Psoas muscle (tissue), 8 donors: ENCODE measurements around the gene ALDH1A1. TPM values are rescaled to one million over a fixed set of nuclear protein-coding genes. Genes with fewer than 3 reads are reported as not detected.

Experiments
- ATAC-seq, 4 donors: fragments of 200-7000 bp; cut with Tn5 transposase; one replicate each; pipeline ENCODE4 v1.9.1; 2020; ENCODE audit warnings: moderate library complexity in 3 of 4, mild to moderate bottlenecking in 2 of 4
- DNase-seq, 2 donors: peaks; one replicate each; pipeline ENCODE4 v3.0.0-alpha.2; 2020
- H3K27ac ChIP-seq: fragments of 200-600 bp; one replicate; pipeline ENCODE4 v1.8.0; 2022
- H3K27me3 ChIP-seq, 3 donors: fragments of 200-600 bp in 1 of 3; one replicate each; pipeline versions ENCODE4 v1.6.1 to v1.8.0; 2013 to 2022; ENCODE audit warnings: low read length in 2 of 3, mild to moderate bottlenecking in 2 of 3, moderate library complexity in 1 of 3; ENCODE audit not compliant: insufficient read depth in 3 of 3
- H3K36me3 ChIP-seq, 2 donors: fragments of 200-600 bp in 1 of 2; one replicate each; pipeline versions ENCODE4 v1.6.1 to v1.8.0; 2013 to 2022; ENCODE audit warnings: low read depth in 1 of 2, mild to moderate bottlenecking in 1 of 2, moderate library complexity in 1 of 2; ENCODE audit not compliant: insufficient read depth in 1 of 2
- H3K4me1 ChIP-seq: fragments of 200-600 bp; one replicate; pipeline ENCODE4 v1.8.0; 2022
- H3K4me3 ChIP-seq: fragments of 200-600 bp; one replicate; pipeline ENCODE4 v1.8.0; 2022; ENCODE audit warnings: mild to moderate bottlenecking
- H3K9me3 ChIP-seq: fragments of 200-600 bp; one replicate; pipeline ENCODE4 v1.8.0; 2022
- WGBS, 3 donors: extraction: QIAGEN DNeasy Blood & Tissue Kit; methylation state at CpG; one replicate each; pipeline versions ENCODE4 v1.1.6 to v1.1.7; 2013; 5-methylcytosine and 5-hydroxymethylcytosine counted together
- intact Hi-C, 2 donors: fragments of 100-400 bp; cut with DNase I; formaldehyde crosslinking; loops; one replicate each; pipeline versions ENCODE4 v1.11.0 to v1.14.2; 2022
- polyA plus RNA-seq, 3 donors: library from polyadenylated mRNA; stranded (reverse); fragments of 200-250 nt; gene quantifications; one replicate each; pipeline ENCODE4 v1.2.3, GENCODE V29; 2013
- total RNA-seq, 4 donors: library from RNA; stranded (reverse); fragmentation: NEBNext Ultra II Directional in 2 of 4; extraction: Animal tissue kit (Norgen Biotek cat#: 25700) in 2 of 4; gene quantifications; one replicate each; pipeline versions ENCODE4 v1.2.1 to v1.2.4, GENCODE V29; 2021 to 2023
- TF ChIP-seq, protein P1 (sequence below): fragments of 200-600 bp; IDR thresholded peaks from one replicate; pipeline ENCODE4 v1.8.0; 2022; ENCODE audit warnings: antibody characterized with exemption
- donor health status: healthy with polysubstance abuse.
- donor health status: DM: no; HTN: no; CAD: no; lungs with moderate emphysema.
- donor health status: Bipolar disorder and iron deficiency.
- donor health status: healthy.
- donor health status: DM: yes; HTN: yes; CAD: no.
- donor health status: DM: no; HTN: no; CAD: no.
- donor health status: DM: no; HTN: no; CAD: no.
- donor health status: DM: yes; HTN: yes; CAD: no.

Gene ALDH1A1
- total and polyA plus RNA-seq, 7 donors = 7.0 to 57.0 (median 21.0) TPM

DNA sequence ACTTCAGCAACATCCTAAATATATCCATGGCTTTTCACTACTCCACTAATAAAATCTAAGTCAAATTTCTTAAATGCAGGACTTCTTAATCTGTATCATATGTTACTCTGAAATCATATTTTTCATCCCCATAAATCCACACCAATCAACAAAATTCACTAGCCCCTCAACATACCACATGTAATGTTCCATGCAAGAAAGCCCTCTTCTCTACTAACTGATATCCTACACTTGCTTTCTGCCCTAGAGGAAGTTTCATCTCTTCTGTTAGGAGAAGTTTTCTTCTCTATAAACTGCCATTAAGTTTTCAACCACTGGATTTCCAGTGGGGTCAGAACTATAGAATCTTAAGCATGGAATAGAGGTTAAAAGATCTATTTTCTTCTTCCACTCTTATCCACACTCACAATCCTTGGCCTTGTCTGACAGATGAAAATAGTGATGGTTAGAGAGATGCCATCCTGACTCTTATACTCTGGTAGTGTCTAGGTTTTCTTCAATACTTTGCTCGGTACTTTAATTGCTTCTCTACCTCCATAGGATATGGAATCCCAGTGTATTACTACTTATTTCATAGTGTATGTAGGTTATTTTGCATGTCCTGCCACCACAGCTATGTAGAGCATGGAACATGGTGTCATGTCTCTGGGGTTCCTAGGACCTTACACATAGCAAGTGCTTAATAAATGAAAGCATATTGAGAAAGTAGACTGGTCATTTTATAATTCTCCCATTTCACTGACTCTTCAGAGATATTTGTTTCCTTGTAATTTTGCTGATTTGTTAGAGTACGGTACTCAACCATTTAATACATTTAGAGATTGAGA lies 48.4 kb downstream of the ALDH1A1 start:
- TF ChIP-seq, protein P1, sequence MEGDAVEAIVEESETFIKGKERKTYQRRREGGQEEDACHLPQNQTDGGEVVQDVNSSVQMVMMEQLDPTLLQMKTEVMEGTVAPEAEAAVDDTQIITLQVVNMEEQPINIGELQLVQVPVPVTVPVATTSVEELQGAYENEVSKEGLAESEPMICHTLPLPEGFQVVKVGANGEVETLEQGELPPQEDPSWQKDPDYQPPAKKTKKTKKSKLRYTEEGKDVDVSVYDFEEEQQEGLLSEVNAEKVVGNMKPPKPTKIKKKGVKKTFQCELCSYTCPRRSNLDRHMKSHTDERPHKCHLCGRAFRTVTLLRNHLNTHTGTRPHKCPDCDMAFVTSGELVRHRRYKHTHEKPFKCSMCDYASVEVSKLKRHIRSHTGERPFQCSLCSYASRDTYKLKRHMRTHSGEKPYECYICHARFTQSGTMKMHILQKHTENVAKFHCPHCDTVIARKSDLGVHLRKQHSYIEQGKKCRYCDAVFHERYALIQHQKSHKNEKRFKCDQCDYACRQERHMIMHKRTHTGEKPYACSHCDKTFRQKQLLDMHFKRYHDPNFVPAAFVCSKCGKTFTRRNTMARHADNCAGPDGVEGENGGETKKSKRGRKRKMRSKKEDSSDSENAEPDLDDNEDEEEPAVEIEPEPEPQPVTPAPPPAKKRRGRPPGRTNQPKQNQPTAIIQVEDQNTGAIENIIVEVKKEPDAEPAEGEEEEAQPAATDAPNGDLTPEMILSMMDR = no peak
- Histone ChIP-seq H3K36me3 (peaks cover 0 to 46% of the 10 kb centered on the region in 2 donors), H3K4me1 (no peaks in the 10 kb centered on the region), H3K27me3 (no peaks in the 10 kb centered on the region), H3K27ac (no peak overlapping the region), H3K4me3 (no peak overlapping the region), H3K9me3 (no peaks in the 10 kb centered on the region)
- intact Hi-C loops = no loop called here
- DNase-seq (no peak), ATAC-seq (no peak)
- 92 to 98% (median 95%) methylated on average over 2 of the region's 2 CpGs for WGBS, 3 donors

DNA sequence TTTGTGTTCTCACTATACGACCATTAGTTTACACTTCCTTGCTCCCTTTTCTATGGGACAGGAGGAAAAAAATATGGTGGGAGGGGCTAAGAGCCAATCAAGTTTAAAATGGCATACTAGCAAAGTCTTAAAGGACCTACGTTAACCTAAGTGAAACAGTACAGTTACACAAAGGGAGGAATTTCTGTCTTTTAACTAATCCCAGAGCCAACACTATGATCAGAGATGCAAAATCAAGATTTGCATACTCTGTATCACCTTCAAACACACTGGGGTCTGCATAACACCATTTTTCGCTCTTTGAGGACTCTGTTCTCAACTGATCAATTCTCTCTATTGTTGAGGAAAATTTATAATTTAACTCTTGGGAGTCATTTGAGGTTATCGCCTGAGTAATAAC lies 49.8 kb downstream of the ALDH1A1 start:
- TF ChIP-seq, protein P1 = no peak
- no peak for ATAC-seq
- 92 to 94% (median 94%) methylated on average over 4 of the region's 4 CpGs for WGBS, 3 donors
- Histone ChIP-seq H3K36me3 (peaks cover 0 to 38% of the 10 kb centered on the region in 2 donors), H3K4me3 (no peak overlapping the region), H3K27me3 (no peaks in the 10 kb centered on the region), H3K9me3 (no peaks in the 10 kb centered on the region), H3K4me1 (no peaks in the 10 kb centered on the region), H3K27ac (no peak overlapping the region)
- intact Hi-C loops = no loop called here
- no peak for DNase-seq

DNA sequence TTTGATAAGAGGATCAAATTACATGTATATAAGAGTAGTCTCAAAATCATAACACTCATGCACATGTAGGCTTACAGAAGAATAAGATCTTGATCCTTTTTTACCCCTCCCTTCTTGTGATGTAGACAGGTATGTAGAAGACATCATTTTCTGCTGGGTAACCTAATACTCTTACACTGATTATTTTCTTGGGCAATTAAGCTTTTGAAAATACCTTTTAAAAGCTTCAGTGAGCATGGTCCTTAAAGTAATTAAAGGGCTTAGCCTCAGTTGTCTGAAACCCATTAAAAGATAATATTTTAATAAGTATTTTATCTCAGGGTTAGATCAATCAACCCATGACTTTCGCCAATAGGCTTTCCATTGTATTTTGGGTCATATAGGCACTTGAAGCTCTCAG lies 50.6 kb downstream of the ALDH1A1 start:
- Histone ChIP-seq H3K4me3 (no peak overlapping the region), H3K4me1 (no peaks in the 10 kb centered on the region), H3K36me3 (peaks cover 0 to 31% of the 10 kb centered on the region in 2 donors), H3K27me3 (no peaks in the 10 kb centered on the region), H3K9me3 (no peaks in the 10 kb centered on the region), H3K27ac (no peak overlapping the region)
- TF ChIP-seq, protein P1 = no peak
- ATAC-seq (no peak), DNase-seq (no peak)
- 98 to 100% (median 99%) methylated on average over 1 of the region's 1 CpG for WGBS, 3 donors
- intact Hi-C loops = no loop called here

DNA sequence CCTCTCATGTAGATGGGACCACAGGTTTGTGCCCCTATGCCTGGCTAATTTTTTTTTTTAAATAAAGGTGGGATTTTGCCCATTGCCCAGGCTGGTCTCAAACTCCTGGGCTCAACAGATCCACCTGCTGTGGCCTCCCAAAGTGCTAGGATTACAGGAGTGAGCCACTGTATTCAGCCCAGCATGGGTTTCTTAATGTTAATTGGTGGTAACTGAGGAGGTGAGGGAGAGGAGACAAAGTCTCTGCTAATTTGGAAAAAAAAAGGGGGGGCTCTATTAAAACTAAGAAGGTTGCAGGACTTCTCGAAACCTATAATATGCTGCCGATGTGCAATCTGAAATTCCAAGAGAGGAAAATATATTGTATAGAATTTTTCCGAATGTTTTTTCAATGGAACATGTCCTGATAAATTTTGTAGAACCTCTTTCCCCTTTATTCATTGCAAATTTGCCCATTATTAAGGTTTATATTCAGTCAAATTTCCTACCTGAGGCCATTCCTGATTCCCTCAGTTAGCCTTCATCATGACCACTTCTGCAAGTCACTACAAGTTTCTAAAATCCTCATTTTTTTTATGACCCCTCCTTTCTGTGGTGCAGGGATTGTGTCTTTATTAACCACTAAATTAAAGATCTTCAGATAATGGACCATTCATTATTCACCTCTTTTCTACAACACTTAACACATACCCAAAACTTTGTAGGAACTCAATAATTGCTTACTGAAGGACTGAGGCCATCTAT lies 52.9 kb downstream of the ALDH1A1 start:
- Histone ChIP-seq H3K9me3 (no peaks in the 10 kb centered on the region), H3K27me3 (no peaks in the 10 kb centered on the region), H3K4me3 (no peak overlapping the region), H3K4me1 (no peaks in the 10 kb centered on the region), H3K36me3 (peaks cover 0 to 24% of the 10 kb centered on the region in 2 donors), H3K27ac (no peak overlapping the region)
- TF ChIP-seq, protein P1 = no peak
- ATAC-seq (no peak), DNase-seq (no peak)
- WGBS, 3 donors = 99 to 100% (median 99%) methylated on average over 3 of the region's 3 CpGs
- intact Hi-C loops = no loop called here
